H7 (cell line): ENCODE measurements around the gene KLF5. TPM values are rescaled to one million over a fixed set of nuclear protein-coding genes. Genes with fewer than 3 reads are reported as not detected.
"Not testable (repeated sequence)": the region's sequence is repeated elsewhere in the genome, so short reads cannot be mapped to it uniquely, and the experiment has no call there.

Experiments used
- DNase-seq: peaks from one replicate; pipeline ENCODE4 v3.0.0; 2012
- H3K27me3 ChIP-seq: 2 replicates; pipeline ENCODE4 v1.6.0; 2011; ENCODE audit warnings: mild to moderate bottlenecking, low read length; ENCODE audit not compliant: control insufficient read depth, insufficient read depth
- H3K36me3 ChIP-seq: replicated peaks from 2 replicates; pipeline ENCODE4 v1.5.1; 2011; ENCODE audit warnings: low read length; ENCODE audit not compliant: control insufficient read depth, insufficient read depth
- H3K4me3 ChIP-seq: 2 replicates; pipeline ENCODE4 v1.5.1; 2011; ENCODE audit warnings: low read depth, mild to moderate bottlenecking, control low read depth, low read length, moderate library complexity; ENCODE audit not compliant: insufficient read depth
- total RNA-seq: library from RNA; depleted of rRNA; stranded (reverse); fragments of >200 nt; shearing (Covaris generic); gene quantifications from 2 replicates; pipeline ENCODE4 v1.2.3, GENCODE V29; 2014

Gene KLF5
- total RNA-seq, 1 experiment from 2014 or later, result 3.8 TPM

DNA sequence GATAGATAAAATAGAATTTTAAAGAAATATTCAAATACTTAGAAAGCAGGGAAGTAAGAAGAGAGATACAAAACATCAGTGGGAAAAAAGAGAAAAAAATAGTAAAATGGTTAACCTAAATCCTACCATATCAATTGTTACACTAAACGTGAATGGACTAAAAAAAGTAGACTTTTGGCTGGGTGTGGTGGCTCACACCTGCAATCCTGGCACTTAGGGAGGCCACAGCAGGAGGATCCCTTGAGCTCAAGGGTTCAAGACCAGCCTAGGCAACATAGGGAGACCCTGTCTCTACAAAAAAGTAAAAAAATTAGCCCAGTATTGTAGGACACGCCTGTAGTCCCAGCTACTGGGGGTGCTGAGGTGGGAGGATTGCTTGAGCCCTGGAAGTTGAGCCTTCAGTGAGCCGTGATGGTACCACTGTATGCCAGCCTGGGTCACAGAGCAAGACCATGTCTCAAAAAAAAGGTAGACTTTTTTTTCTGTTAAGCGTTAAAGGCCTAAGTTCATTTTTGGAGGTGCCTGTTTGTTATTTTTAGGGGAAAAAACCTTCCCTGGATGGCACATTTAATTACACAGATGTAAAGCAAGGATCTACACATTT lies 29.6 kb downstream of the KLF5 start:
- DNase-seq, result no peak
- H3K27me3 ChIP-seq, result no peaks in the 10 kb centered on the region
- H3K36me3 ChIP-seq, result no peaks in the 10 kb centered on the region
- no peak overlapping the region for H3K4me3 ChIP-seq

DNA sequence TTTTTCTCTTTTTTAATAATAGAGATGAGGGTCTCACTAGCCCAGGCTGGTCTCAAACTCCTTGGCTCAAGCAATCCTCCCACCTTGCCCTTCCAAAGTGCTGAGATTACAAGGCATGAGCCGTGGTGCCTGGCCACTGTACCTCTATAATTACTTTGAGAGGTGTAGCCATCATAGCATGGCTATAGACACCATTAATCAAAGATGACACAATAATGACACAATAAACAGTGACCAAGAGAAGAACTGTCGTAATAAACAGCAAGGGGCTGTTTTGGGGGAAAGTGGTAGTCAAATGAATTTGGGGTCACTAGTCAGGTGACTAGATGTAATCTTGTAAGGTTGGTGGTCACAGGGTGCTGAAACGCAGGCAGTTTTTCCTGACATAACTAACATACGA lies 30.4 kb downstream of the KLF5 start:
- Histone ChIP-seq H3K27me3 (no peaks in the 10 kb centered on the region), H3K36me3 (no peaks in the 10 kb centered on the region), H3K4me3 (no peak overlapping the region)
- DNase-seq, result no peak

DNA sequence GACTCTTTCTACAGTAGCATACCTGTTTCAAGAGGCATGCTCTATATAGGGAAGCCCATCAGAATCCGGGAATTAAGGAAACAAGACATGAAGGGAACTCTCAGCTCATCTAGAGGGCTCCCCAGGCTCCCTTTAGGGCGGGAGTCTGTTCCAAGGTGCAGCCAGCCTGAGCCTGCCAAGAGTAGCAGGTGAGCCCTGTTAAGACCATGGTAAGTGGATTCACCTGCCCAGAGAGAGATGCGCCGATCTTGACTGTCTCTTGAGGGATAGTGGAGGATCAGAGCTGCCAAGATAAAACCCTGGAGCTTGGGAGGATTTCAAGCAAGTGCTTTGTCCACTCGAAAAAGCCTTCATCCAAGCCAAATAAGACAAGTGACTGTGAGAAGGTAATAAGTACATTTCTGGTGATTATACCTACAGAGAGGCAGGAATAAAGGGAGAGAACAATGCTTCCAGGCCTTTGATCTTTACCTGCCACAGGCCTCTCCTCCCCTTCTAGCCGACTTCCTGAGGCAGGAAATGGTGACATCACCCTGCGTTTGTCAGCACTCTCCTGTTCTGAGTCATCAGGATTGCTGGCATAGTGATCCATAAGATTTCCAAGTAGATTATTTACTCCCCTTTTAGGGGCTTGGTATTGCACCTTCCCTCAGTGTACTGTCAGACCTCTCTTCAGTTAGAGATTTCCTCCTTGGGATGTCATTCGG lies 31.5 kb downstream of the KLF5 start:
- DNase-seq, result peak; percentile 30
- no peaks in the 10 kb centered on the region for H3K27me3 ChIP-seq
- H3K4me3 ChIP-seq, result no peak overlapping the region
- no peaks in the 10 kb centered on the region for H3K36me3 ChIP-seq

DNA sequence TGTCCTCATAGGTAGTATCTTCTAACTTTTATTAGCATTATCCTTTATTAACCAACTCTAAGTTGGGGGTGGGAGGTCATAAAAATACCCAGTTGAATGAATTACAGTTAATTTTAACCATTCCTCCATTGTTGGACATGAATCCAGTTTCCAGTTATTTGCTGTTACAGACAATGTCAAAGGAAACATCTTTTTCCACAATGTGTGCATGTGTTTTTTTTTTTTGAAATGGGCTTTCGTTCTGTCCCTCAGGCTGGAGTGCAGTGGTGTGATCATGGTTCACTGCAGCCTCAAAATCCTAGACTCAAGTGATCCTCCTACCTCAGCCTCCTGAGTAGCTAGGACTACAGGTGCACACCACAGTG lies 32.0 kb downstream of the KLF5 start:
- no peaks in the 10 kb centered on the region for H3K27me3 ChIP-seq
- DNase-seq, result no peak
- H3K4me3 ChIP-seq, result no peak overlapping the region
- no peaks in the 10 kb centered on the region for H3K36me3 ChIP-seq

DNA sequence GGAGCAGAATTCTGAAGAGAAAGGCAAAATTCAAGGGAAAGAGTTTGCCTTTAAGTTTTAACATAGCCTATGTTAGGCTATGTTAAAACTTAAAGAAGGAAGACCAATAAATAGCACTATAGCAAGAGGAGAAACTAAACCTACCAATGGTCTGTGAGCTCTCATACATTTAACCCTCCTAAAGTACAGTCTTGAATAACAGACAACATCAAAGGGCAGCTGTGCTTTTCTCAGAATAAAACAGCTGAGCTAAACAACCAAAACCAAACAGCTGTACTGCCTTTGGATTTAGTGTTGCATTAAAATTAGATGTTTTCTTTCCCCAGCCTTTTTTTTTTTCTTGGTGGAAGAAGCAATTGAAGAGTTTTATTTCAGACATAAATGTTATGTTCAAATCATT lies 34.0 kb downstream of the KLF5 start:
- DNase-seq, result no peak
- Histone ChIP-seq H3K36me3 (no peaks in the 10 kb centered on the region), H3K27me3 (no peaks in the 10 kb centered on the region)

DNA sequence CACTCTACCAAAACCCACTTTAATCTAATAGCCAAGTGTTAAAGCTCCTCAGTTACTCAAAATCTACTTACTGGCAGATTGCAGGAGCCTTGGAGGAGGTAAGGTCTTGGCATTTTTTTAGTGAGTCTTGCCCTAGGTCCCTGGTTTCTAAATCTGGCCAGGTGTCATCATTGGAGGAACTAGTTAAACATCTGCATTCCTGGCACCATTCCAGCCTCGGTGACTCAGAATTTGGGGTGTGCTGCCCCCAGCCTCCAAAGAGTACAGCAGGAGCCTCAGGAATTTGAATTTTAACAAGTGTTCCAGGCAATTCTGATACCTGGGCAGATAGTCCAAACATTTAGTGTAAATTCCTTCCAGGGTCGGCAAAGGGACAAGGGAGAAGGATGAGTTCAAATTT lies 37.4 kb downstream of the KLF5 start:
- Histone ChIP-seq H3K4me3 (no peak overlapping the region), H3K27me3 (no peaks in the 10 kb centered on the region), H3K36me3 (no peaks in the 10 kb centered on the region)
- no peak for DNase-seq

More for the DNA sequence above, 34.0 kb downstream of the KLF5 start:
- H3K4me3 ChIP-seq, result no peak overlapping the region

DNA sequence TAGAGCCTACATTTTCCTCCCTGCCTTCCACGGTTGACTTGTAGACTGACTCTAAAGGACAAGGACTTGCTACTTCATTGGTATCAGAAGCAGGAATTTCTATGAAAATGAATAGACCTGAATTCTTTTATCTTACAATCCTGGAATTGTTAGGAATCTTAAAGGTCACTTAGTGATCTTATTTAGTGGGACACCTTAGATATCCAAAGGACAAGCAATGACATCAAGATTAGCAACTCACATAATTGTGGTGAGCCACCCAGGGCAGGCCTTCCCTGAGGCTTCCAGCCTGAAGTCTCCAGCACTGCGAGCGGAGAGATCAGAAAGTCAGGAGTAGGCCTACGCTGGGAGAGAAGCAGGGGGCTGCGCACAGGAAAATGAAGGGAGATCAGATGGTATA lies 37.8 kb downstream of the KLF5 start:
- Histone ChIP-seq H3K4me3 (no peak overlapping the region), H3K27me3 (no peaks in the 10 kb centered on the region), H3K36me3 (no peaks in the 10 kb centered on the region)
- DNase-seq, result no peak

DNA sequence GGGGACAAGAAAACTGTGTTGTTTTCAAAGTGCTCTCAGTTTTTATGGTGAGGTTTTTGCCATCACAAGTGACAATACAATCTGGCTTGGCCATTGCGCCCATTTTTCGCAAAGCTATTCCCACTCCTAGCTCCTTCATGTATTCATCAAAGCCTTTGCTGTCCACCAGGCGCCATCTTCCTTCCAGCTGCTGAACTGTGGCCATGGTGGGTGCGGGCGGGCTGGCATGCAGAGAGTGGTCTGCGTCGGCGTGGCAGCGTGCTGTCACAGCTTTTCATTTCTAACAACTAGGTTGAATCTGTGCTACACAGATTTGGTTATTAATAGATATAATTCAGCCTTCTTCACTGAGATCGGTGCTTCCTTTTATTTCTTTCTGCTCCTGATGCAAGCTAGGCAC lies 42.0 kb downstream of the KLF5 start:
- DNase-seq, H3K27me3 ChIP-seq, H3K36me3 ChIP-seq, H3K4me3 ChIP-seq: not testable (repeated sequence)

DNA sequence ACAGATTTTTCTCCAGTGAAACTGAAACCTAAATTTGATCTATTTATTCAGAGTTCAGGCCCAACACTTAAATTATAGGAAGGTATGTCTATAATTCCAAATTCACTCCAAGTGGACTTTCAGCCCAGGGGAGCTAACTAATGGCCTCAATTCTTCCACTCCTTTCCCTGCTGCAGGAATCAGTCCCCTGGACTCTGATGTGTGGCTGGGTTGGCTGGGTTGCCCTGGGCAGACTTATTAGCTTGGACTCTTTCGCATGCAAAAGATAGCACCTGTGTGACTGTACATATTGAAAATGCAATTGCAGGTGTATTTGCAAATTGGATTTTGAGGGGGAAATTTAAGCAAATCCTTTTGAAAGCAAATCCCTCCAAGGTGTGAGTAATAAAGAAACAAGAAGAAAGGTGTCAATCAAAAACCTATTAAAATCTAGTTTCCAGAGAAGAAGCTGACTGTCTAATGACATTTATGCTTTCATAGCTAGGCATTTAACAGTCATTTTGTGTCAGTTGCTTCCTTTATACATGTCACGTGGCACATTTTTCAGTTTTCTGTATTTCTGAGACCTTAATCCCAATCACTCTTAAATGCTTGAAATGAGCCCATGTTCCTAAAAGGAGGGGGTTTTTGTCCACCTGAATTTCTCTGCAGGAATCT lies 42.7 kb downstream of the KLF5 start:
- no peak for DNase-seq
- H3K27me3 ChIP-seq, result no peaks in the 10 kb centered on the region
- H3K36me3 ChIP-seq, result no peaks in the 10 kb centered on the region
- no peak overlapping the region for H3K4me3 ChIP-seq

DNA sequence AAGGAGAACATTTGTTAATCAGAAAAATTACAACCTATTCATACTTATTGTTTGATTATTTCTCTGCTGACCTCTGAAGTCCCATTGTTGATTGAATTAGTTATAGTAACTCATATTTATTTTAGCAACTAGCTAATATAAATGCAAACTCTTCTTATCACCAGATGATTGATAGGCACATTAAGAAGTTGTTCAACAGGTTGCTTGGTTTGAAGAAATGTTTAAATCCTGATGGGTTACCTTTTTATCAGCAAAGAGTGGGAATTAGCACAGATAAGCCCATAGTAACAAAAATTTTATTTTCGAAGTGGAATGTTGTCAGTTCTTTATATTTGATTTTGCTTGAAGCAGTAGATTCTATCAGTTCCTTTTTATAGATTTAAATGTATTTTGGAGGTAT lies 44.4 kb downstream of the KLF5 start:
- DNase-seq, result no peak
- H3K4me3 ChIP-seq, result no peak overlapping the region
- no peaks in the 10 kb centered on the region for H3K27me3 ChIP-seq
- H3K36me3 ChIP-seq, result no peaks in the 10 kb centered on the region

DNA sequence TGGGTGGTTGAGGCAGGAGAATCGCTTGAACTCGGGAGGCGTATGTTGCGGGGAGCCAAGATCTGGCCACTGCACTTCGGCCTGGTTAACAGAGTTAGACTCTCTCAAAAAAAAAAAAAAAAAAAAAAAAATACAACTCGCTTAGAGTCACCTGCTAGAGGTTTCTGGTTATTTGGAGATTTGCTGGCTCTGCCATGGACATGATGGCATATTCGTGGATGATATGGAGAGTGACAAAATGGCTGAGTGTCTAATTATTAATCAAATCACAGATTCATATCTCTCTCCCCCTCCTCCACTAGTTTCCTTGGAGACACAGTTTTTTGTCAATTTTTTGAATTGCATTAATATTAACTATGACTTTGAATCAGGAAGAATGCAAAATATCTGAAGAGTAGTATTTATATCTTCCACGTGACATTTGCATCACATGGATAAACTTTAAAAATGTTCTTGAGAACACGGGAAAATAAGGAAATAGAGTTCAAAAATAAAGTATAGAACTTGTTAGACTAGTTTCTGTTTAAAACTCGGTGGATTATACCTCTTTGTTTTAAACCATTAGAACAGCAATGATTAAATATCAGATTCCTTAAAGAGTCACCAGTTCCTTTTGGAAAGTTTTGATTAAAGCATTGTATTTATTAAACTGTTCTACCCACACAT lies 47.8 kb downstream of the KLF5 start:
- H3K4me3 ChIP-seq, result no peak overlapping the region
- no peak for DNase-seq
- H3K36me3 ChIP-seq, result no peaks in the 10 kb centered on the region
- no peaks in the 10 kb centered on the region for H3K27me3 ChIP-seq

DNA sequence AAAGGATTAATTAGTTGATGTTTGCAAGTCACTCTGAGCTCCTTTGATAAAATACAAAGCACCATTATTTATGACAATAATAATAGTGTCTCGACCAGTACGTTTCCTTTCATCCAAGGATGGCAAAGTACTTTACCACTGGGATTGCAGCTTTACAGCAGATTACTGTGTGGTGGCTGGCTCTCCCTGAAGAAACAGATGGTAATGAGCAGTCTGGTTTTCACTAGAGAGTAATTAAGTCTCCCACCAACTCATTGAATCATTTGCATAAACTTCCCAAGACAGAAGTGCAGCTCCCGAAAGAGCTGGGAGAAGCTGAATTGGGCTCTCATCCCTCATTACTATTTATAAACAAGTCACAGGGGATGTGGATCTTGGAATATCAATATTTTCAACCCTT lies 48.7 kb downstream of the KLF5 start:
- DNase-seq, result no peak
- no peaks in the 10 kb centered on the region for H3K36me3 ChIP-seq
- no peaks in the 10 kb centered on the region for H3K27me3 ChIP-seq
- no peak overlapping the region for H3K4me3 ChIP-seq

DNA sequence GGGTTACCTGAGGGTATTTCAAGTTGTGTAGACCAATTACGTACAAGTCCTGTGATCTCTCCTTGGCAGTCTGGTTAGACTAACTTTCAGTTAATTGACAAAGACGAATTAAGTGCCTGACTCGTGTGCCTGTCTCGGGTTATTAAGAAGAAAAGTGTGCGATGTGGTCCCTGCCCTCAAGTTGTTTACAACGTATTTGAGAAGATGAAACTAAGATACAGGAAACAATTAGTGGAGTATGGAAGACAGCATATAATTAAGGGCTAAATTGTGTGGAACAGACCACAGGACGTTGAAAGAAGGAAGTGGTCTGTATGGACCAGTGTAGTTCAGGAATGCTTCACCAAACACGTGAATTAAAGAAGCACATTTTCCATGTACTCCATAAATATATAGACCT lies 49.2 kb downstream of the KLF5 start:
- Histone ChIP-seq H3K4me3 (no peak overlapping the region), H3K27me3 (no peaks in the 10 kb centered on the region), H3K36me3 (no peaks in the 10 kb centered on the region)
- DNase-seq, result no peak

DNA sequence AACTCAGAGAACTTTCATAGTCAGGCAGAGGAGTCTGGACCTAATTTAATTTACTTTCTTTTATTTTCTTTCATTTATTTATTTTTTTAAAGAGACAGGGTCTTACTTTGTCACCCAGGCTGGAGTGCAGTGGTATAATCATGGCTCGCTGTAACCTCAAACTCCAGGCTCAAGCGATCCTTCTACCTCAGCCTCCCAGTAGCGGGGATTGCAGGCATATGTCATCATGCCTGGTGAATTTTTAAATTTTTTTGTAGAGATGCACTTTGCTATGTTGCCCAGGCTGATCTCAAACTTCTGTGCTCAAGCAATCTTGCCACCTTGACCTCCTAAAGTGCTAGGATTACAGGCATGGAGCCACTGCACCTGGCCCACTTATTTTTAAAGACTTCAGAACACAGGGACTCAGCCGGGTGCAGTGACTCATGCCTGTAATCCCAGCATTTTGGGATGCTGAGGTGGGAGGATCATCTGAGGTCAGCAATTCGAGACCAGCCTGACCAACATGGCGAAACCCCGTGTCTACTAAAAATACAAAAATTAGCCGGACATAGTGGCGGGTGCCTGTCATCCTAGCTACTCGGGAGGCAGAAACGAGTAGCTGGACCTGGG lies 50.6 kb downstream of the KLF5 start:
- H3K4me3 ChIP-seq, result no peak overlapping the region
- H3K27me3 ChIP-seq, result no peaks in the 10 kb centered on the region
- no peak for DNase-seq
- no peaks in the 10 kb centered on the region for H3K36me3 ChIP-seq

DNA sequence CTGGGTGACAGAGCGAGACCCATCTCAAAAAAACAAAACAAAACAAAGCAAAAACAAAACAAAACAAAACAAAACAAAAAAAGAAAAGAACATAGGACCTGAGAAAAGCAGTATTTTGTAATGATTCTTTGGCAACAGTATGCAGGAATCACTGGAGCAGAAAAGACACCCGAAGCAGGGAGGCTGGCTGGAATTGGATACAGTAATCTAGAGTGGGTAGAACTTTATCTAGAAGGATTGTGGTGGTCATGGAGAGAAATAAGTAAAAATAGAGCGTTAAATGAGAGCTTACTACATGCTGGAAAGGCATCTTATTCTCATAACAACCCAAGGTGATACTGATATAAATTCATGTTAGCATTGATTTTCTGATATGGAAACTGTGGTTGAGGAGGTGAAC lies 51.2 kb downstream of the KLF5 start:
- DNase-seq, result no peak
- no peak overlapping the region for H3K4me3 ChIP-seq
- no peaks in the 10 kb centered on the region for H3K27me3 ChIP-seq
- no peaks in the 10 kb centered on the region for H3K36me3 ChIP-seq
